Ishikawa (cell line): ENCODE data around the gene ADPRM.

Experiments used
- CEBPB ChIP-seq: IDR thresholded peaks from 2 replicates; pipeline ENCODE4 v1.6.1; 2012
- CREB1 ChIP-seq: IDR thresholded peaks from 2 replicates; pipeline ENCODE4 v1.6.1; 2012; ENCODE audit warnings: low read depth
- EGR1 ChIP-seq: IDR thresholded peaks from 2 replicates; pipeline ENCODE4 v1.6.1; 2012
- EP300 ChIP-seq: IDR thresholded peaks from 2 replicates; pipeline ENCODE4 v1.6.1; 2012; ENCODE audit warnings: borderline replicate concordance
- FOXM1 ChIP-seq: IDR thresholded peaks from 2 replicates; pipeline ENCODE4 v1.6.1; 2012; ENCODE audit warnings: low read depth, borderline replicate concordance
- MAX ChIP-seq: IDR thresholded peaks from 2 replicates; pipeline ENCODE4 v1.6.1; 2012
- NFIC ChIP-seq: IDR thresholded peaks from 2 replicates; pipeline ENCODE4 v1.6.1; 2012
- RAD21 ChIP-seq: IDR thresholded peaks from 2 replicates; pipeline ENCODE4 v1.6.1; 2012; ENCODE audit warnings: low read depth
- REST ChIP-seq: IDR thresholded peaks from 2 replicates; pipeline ENCODE4 v1.6.1; 2012; ENCODE audit warnings: low read depth, mild to moderate bottlenecking
- TAF1 ChIP-seq: IDR thresholded peaks from 2 replicates; pipeline ENCODE4 v1.6.1; 2012; ENCODE audit warnings: low read depth, mild to moderate bottlenecking
- TCF12 ChIP-seq: IDR thresholded peaks from 2 replicates; pipeline ENCODE4 v1.6.1; 2012; ENCODE audit warnings: low read depth
- TEAD4 ChIP-seq: IDR thresholded peaks from 2 replicates; pipeline ENCODE4 v1.6.1; 2012
- USF1 ChIP-seq: IDR thresholded peaks from 2 replicates; pipeline ENCODE4 v1.6.1; 2012
- YY1 ChIP-seq: IDR thresholded peaks from 2 replicates; pipeline ENCODE4 v1.6.1; 2012; ENCODE audit warnings: low read depth
- ZBTB7A ChIP-seq: IDR thresholded peaks from 2 replicates; pipeline ENCODE4 v1.6.1; 2012; ENCODE audit warnings: low read depth

Gene ADPRM

GRCh38 chr17:10699856-10700255, 2.5 kb downstream of the ADPRM start:
- TF ChIP-seq TAF1: no peak
- no peak for TF ChIP-seq ZBTB7A
- TF ChIP-seq NFIC: no peak
- TF ChIP-seq MAX: no peak
- TF ChIP-seq EP300: no peak
- no peak for TF ChIP-seq CREB1
- TF ChIP-seq USF1: no peak
- TF ChIP-seq CEBPB: no peak

- TF ChIP-seq EP300: no peak
- no peak for TF ChIP-seq MAX
- TF ChIP-seq TEAD4: no peak
Observed at GRCh38 chr17:10702574-10702973, 5.2 kb downstream of the ADPRM start.

- TF ChIP-seq REST: no peak
- no peak for TF ChIP-seq USF1
- TF ChIP-seq YY1: no peak
- TF ChIP-seq MAX: no peak
- no peak for TF ChIP-seq EGR1
- TF ChIP-seq CEBPB: no peak
- no peak for TF ChIP-seq NFIC
- TF ChIP-seq TAF1: no peak
- TF ChIP-seq FOXM1: no peak
- no peak for TF ChIP-seq TEAD4
Observed at GRCh38 chr17:10705727-10706126, 8.3 kb downstream of the ADPRM start.

- TF ChIP-seq MAX: no peak
- no peak for TF ChIP-seq NFIC
- no peak for TF ChIP-seq ZBTB7A
- no peak for TF ChIP-seq REST
- no peak for TF ChIP-seq CREB1
- TF ChIP-seq TAF1: no peak
- no peak for TF ChIP-seq USF1
Observed at GRCh38 chr17:10713318-10713717, 15.9 kb downstream of the ADPRM start.

GRCh38 chr17:10716218-10716617, 18.8 kb downstream of the ADPRM start:
- TF ChIP-seq MAX (no peak), EGR1 (no peak), EP300 (no peak), USF1 (no peak), NFIC (no peak), CEBPB (no peak)

GRCh38 chr17:10718547-10718946, 21.2 kb downstream of the ADPRM start:
- TF ChIP-seq TCF12 (no peak), EGR1 (no peak), ZBTB7A (no peak), EP300 (no peak), TAF1 (no peak), MAX (no peak), TEAD4 (no peak), FOXM1 (no peak), YY1 (no peak), REST (no peak), CREB1 (no peak), NFIC (no peak), USF1 (no peak), RAD21 (no peak), CEBPB (no peak)
